Left lung (tissue), 10 donors: ENCODE results near the gene PVALB. TPM values are rescaled to one million over a fixed set of nuclear protein-coding genes. Genes with fewer than 3 reads are reported as not detected.
A peak's percentile ranks its signal among the peaks of the same experiment; 100 is the strongest.

Experiments
- ATAC-seq: fragments of 200-7000 bp; cut with Tn5 transposase; one replicate; pipeline ENCODE4 v1.9.1; 2020; ENCODE audit warnings: moderate library complexity
- DNase-seq, 4 donors: peaks; one replicate each; pipeline ENCODE4 v3.0.0-alpha.2; 2013 to 2020
- H3K27ac ChIP-seq, 2 donors: fragments of 200-600 bp; sonication (generic) in 1 of 2; one replicate each; pipeline versions ENCODE4 v1.5.0 to v1.8.0; 2020 to 2021
- H3K27me3 ChIP-seq, 2 donors: fragments of 200-600 bp; sonication (generic) in 1 of 2; one replicate each; pipeline versions ENCODE4 v1.5.0 to v1.8.0; 2020 to 2021
- H3K36me3 ChIP-seq, 2 donors: fragments of 200-600 bp; sonication (generic) in 1 of 2; one replicate each; pipeline versions ENCODE4 v1.5.0 to v1.8.0; 2020 to 2021
- H3K4me1 ChIP-seq, 2 donors: fragments of 200-600 bp; one replicate each; pipeline ENCODE4 v1.8.0; 2021
- H3K4me3 ChIP-seq, 2 donors: fragments of 200-600 bp; sonication (generic) in 1 of 2; one replicate each; pipeline versions ENCODE4 v1.5.0 to v1.8.0; 2020 to 2021; ENCODE audit warnings: mild to moderate bottlenecking in 1 of 2
- H3K9me3 ChIP-seq, 2 donors: fragments of 200-600 bp; sonication (generic) in 1 of 2; one replicate each; pipeline versions ENCODE4 v1.5.0 to v1.8.0; 2020 to 2021
- intact Hi-C, 2 donors: fragments of 100-400 bp; cut with DNase I; formaldehyde crosslinking; loops; one replicate each; pipeline versions ENCODE4 v1.11.2 to v1.14.2; 2022
- polyA plus RNA-seq, 6 donors: library from polyadenylated mRNA; unstranded; fragments of 120-200 nt; gene quantifications; one replicate each; pipeline ENCODE4 v1.2.1, GENCODE V29; 2013; ENCODE audit not compliant: insufficient read length in 6 of 6
- total RNA-seq, 2 donors: library from RNA; stranded (reverse); fragmentation: NEBNext Ultra II Directional; extraction: Animal tissue kit (Norgen Biotek cat#: 25700); gene quantifications; one replicate each; pipeline ENCODE4 v1.2.1, GENCODE V29; 2021
- TF ChIP-seq, protein P1 (sequence below), 2 donors: fragments of 200-600 bp; sonication (generic) in 1 of 2; IDR thresholded peaks; one replicate each; pipeline versions ENCODE4 v1.5.0 to v1.8.0; 2021; ENCODE audit warnings: antibody characterized with exemption in 2 of 2
- donor health status: DM: no; HTN: yes; CAD: no.
- donor health status: DM: no; HTN: no; CAD: no.

Gene PVALB
- total and polyA plus RNA-seq, 8 donors: 0.30 to 0.76 (median 0.55) TPM; not detected in 4

DNA sequence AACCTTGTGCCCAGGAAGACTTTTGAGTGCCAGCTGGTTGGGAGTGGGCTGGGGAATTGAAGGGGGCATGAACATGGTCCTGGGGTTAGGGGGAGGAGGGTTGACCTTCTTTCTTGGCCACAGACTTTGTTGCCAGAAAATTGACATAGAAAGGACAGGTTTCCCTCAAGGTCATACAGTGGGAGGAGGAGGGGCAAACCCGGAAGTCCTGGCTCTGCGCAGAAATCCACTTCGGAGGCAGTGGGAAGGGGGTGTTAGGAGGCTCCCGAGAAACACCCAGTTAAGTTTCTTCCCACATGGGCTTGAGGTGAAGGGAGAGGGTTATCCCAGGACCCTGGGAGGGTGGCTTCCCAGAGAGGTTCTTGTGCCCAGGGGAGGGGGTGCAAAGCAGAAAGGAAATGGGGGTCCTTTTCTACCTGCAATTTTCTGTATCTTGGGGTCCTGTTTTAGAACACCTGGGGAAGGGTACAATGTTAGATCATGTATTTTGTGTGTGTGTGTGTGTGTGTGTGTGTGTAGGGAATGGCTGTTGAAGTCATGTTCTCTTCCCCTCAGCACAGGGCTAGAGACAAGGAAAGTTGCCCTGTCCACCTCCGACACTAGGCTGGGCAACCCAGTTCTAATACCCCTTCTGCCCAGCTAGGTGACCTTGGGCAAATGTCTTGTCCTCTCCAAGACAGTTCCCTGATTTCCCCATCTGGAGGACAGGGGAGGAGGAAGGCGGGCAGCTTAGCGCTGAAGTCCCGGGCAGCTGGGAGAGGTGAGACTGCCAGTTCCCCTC, 1.1 kb downstream of the PVALB start:
- intact Hi-C loops: no loop called here
- TF ChIP-seq, protein P1, sequence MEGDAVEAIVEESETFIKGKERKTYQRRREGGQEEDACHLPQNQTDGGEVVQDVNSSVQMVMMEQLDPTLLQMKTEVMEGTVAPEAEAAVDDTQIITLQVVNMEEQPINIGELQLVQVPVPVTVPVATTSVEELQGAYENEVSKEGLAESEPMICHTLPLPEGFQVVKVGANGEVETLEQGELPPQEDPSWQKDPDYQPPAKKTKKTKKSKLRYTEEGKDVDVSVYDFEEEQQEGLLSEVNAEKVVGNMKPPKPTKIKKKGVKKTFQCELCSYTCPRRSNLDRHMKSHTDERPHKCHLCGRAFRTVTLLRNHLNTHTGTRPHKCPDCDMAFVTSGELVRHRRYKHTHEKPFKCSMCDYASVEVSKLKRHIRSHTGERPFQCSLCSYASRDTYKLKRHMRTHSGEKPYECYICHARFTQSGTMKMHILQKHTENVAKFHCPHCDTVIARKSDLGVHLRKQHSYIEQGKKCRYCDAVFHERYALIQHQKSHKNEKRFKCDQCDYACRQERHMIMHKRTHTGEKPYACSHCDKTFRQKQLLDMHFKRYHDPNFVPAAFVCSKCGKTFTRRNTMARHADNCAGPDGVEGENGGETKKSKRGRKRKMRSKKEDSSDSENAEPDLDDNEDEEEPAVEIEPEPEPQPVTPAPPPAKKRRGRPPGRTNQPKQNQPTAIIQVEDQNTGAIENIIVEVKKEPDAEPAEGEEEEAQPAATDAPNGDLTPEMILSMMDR (IDR thresholded peaks at IDR 0.05): no peak
- Histone ChIP-seq H3K36me3 (no peaks in the 10 kb centered on the region), H3K4me1 (peaks cover 10 to 13% of the 10 kb centered on the region in 2 donors), H3K27ac (no peak overlapping the region), H3K4me3 (no peak overlapping the region), H3K9me3 (no peaks in the 10 kb centered on the region), H3K27me3 (peaks cover 54 to 97% of the 10 kb centered on the region in 2 donors)
- no peak for DNase-seq
- ATAC-seq: no peak

DNA sequence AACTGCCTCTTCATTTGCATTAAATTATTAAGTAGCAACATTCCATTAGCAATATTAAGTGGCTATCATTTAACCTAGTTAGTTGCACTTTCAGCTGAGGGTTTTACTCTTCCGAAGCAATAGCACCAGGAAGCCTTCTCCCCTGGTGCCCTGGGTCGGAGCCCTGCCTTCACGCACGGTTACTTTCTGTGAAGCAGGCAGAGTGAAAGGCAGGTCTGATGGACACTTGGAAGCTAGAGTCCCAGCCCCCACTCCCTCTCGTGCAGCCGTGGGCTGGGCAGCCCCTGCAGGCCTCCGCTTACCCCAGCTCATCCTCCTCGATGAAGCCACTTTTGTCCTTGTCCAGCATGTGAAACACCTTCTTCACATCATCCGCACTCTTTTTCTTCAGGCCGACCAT, 2.0 kb downstream of the PVALB start:
- Histone ChIP-seq H3K36me3 (no peaks in the 10 kb centered on the region), H3K9me3 (no peaks in the 10 kb centered on the region), H3K27ac (no peak overlapping the region), H3K27me3 (peaks cover 47 to 87% of the 10 kb centered on the region in 2 donors), H3K4me3 (no peak overlapping the region), H3K4me1 (peaks cover 10 to 13% of the 10 kb centered on the region in 2 donors)
- DNase-seq (no peak), ATAC-seq (no peak)
- intact Hi-C loops: no loop called here
- TF ChIP-seq, protein P1 (IDR thresholded peaks at IDR 0.05): no peak

DNA sequence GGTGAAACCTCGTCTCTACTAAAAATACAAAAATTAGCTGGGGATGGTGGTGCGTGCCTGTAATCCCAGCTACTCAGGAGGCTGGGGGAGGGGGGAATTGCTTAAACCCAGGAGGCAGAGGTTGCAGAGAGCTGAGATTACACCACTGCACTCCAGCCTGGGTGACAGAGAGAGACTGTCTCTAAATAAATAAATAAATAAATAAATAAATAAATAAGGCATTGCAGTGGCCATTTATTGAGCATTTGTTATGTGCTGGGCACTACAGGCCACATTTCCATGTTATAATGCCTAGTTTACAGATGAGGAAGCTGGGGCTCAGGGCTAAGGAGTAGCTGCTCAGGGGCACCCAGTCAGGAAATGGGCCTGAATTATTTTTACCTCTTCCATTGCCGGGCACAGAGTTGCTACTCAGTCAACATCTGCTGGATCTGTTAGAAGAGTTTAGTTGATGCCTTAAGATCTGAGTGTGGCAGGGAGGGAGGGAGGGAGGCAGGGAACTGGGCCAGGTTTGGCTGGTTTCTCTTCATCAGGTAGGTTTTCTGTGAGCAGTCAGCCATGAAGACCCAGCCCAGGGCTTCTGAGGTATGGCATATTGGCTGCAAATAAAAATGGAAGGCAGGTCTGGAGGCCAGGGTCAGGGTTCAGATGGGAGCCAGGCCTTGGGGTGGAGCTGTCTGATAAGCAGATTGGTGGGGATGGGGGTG, 5.6 kb downstream of the PVALB start:
- Histone ChIP-seq H3K27ac (no peak overlapping the region), H3K36me3 (no peaks in the 10 kb centered on the region), H3K4me1 (peaks cover under 1 to 7% of the 10 kb centered on the region in 2 donors), H3K4me3 (no peak overlapping the region), H3K27me3 (peaks cover 12 to 59% of the 10 kb centered on the region in 2 donors), H3K9me3 (no peaks in the 10 kb centered on the region)
- TF ChIP-seq, protein P1 (IDR thresholded peaks at IDR 0.05): no peak
- DNase-seq: no peak
- no peak for ATAC-seq
- intact Hi-C loops: no loop called here

DNA sequence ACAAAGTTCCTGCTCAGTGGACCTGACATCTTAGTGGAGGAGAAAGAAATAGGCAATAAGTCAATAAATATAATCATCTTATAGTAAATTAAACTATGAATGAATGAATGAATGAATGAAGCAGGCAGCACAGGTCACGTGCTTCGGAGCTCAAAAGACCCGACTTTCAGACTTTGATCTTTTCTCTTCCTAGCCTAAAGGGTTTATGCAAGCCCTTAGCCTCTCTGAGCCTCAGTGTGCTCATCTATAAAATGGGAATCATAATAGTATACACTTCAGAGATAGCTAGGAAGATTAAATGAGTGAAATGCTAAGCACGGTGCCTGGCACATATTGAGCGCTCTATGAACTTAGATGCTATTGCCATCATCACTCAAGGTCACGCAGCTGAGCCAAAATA, 7.5 kb downstream of the PVALB start:
- no peak overlapping the region for H3K27ac ChIP-seq
- TF ChIP-seq, protein P1 (IDR thresholded peaks at IDR 0.05): no peak
- ATAC-seq: no peak

DNA sequence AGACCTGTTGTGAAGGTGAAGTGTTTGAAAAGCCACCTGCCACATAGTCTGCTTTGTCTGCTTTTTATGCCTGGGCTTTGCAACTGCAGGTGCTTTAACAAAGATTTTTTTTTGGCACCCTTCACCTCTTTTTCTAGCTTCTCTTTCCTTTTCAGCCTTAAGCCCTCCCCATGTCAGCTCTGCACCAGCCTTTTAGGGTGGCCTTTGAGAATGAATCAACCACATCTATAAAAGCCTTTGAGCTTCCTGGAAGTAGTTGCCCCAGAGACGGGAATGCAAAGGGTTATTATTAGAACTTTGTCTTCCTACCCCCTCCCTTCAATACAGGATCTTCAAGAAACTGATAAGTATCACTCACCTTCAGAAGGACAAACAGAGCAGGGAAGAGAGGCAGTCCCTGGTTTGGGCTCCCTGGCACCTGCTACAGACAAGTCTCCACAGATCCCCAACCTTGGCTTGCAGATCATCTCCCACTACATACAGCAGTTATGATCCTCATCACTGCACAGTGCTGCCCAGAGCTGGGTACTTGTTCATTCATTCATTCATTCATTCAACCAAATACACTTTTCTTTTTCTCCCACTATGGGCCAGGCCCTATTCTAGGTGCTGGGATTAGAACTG, 8.0 kb downstream of the PVALB start:
- Histone ChIP-seq H3K36me3 (no peaks in the 10 kb centered on the region), H3K27me3 (peaks cover 0 to 59% of the 10 kb centered on the region in 2 donors), H3K4me3 (no peak overlapping the region), H3K4me1 (peaks cover 0 to 6% of the 10 kb centered on the region in 2 donors), H3K27ac (no peak overlapping the region), H3K9me3 (no peaks in the 10 kb centered on the region)
- intact Hi-C loops: no loop called here
- peak; percentile 27 for ATAC-seq
- TF ChIP-seq, protein P1 (IDR thresholded peaks at IDR 0.05): no peak
- no peak for DNase-seq

More for the DNA sequence above, 7.5 kb downstream of the PVALB start:
- Histone ChIP-seq H3K36me3 (no peaks in the 10 kb centered on the region), H3K27me3 (peaks cover under 1 to 59% of the 10 kb centered on the region in 2 donors), H3K4me3 (no peak overlapping the region), H3K9me3 (no peaks in the 10 kb centered on the region), H3K4me1 (peaks cover 0 to 6% of the 10 kb centered on the region in 2 donors)
- no peak for DNase-seq
- intact Hi-C loops: no loop called here
